ENCODE data around the gene UPK3A. TPM values are rescaled to one million over a fixed set of nuclear protein-coding genes. Genes with fewer than 3 reads are reported as not detected.

The UPK3A gene
- total RNA-seq, 1 donor: not detected

DNA sequence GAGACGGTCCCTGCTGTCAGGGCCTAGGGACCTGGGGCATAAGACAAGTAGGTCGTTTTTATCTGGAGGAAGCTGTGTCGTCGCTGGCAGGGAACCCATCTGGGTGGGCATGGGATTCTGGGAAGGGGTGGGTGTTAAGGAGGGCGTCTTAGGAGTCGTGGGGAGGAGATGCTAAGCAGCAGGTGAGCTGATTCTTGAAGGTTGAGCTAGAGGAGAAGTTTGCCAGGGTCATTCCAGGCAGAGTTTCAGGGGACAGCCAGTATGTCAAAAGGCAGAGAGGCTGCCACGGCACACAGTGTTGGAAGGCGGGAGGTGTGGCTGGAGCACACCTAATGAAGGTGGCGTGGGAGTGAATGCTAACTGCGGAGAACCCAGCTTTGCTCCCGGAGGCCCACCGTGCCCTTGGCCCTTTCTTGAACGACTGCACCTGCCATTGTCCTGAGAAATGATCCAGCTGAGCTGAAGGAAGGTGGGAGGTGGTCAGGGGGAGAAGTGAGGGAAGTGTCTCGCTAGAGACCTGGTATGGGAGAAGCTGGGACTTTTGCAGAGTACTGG lies 26.3 kb downstream of the UPK3A start:
- TF ChIP-seq, protein P1, sequence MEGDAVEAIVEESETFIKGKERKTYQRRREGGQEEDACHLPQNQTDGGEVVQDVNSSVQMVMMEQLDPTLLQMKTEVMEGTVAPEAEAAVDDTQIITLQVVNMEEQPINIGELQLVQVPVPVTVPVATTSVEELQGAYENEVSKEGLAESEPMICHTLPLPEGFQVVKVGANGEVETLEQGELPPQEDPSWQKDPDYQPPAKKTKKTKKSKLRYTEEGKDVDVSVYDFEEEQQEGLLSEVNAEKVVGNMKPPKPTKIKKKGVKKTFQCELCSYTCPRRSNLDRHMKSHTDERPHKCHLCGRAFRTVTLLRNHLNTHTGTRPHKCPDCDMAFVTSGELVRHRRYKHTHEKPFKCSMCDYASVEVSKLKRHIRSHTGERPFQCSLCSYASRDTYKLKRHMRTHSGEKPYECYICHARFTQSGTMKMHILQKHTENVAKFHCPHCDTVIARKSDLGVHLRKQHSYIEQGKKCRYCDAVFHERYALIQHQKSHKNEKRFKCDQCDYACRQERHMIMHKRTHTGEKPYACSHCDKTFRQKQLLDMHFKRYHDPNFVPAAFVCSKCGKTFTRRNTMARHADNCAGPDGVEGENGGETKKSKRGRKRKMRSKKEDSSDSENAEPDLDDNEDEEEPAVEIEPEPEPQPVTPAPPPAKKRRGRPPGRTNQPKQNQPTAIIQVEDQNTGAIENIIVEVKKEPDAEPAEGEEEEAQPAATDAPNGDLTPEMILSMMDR (IDR thresholded peaks at IDR 0.05; ENCODE audit: extremely low read depth, low read depth, low read length): no peak
- peak; percentile 69 for DNase-seq (ENCODE audit: insufficient read length, low spot score, missing footprints)
- Histone ChIP-seq H3K27me3 (ENCODE audit: insufficient read depth, low read length) (no peaks in the 10 kb centered on the region), H3K27ac (ENCODE audit: low read depth, low read length) (no peak overlapping the region), H4K20me1 (ENCODE audit: insufficient read depth, low read length) (peaks cover 16% of the 10 kb centered on the region), H2AFZ (ENCODE audit: low read length) (no peak overlapping the region), H3K4me3 (ENCODE audit: insufficient read depth, low read length) (peak overlapping the region; percentile 88), H3K4me1 (ENCODE audit: insufficient read depth, low read length) (peaks cover 16% of the 10 kb centered on the region), H3K36me3 (ENCODE audit: insufficient read depth, low read length) (peaks cover 3% of the 10 kb centered on the region), H3K4me2 (ENCODE audit: insufficient read depth, low read length) (peak overlapping the region; percentile 93), H3K79me2 (ENCODE audit: insufficient read depth, low read length) (peaks cover 44% of the 10 kb centered on the region), H3K9me3 (ENCODE audit: low read depth, low read length) (no peaks in the 10 kb centered on the region)

DNA sequence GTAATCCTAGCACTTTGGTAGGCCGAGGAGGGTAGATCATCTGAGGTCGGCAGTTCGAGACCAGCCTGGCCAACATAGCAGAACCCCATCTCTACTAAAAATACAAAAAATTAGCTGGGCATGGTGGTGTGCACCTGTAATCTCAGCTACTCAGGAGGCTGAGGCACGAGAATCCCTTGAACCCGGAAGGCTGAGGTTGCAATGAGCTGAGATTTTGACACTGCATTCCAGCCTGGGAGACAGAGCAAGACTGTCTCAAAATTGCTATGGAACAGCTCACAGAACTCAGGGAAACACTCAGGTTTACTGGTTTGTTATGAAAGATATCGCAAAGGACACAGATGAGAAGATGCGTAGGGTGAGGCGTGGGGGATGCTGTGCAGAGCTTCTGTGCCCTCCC lies 27.7 kb downstream of the UPK3A start:
- Histone ChIP-seq H3K27ac (ENCODE audit: low read depth, low read length) (no peak overlapping the region), H3K4me3 (ENCODE audit: insufficient read depth, low read length) (no peak overlapping the region), H3K4me1 (ENCODE audit: insufficient read depth, low read length) (peaks cover 24% of the 10 kb centered on the region), H3K27me3 (ENCODE audit: insufficient read depth, low read length) (no peaks in the 10 kb centered on the region), H3K36me3 (ENCODE audit: insufficient read depth, low read length) (peaks cover 3% of the 10 kb centered on the region), H3K9me3 (ENCODE audit: low read depth, low read length) (no peaks in the 10 kb centered on the region), H3K4me2 (ENCODE audit: insufficient read depth, low read length) (no peak overlapping the region), H3K79me2 (ENCODE audit: insufficient read depth, low read length) (peaks cover 53% of the 10 kb centered on the region), H2AFZ (ENCODE audit: low read length) (no peak overlapping the region), H4K20me1 (ENCODE audit: insufficient read depth, low read length) (peaks cover 24% of the 10 kb centered on the region)
- TF ChIP-seq, protein P1 (IDR thresholded peaks at IDR 0.05; ENCODE audit: extremely low read depth, low read depth, low read length): no peak
- DNase-seq (ENCODE audit: insufficient read length, low spot score, missing footprints): no peak

DNA sequence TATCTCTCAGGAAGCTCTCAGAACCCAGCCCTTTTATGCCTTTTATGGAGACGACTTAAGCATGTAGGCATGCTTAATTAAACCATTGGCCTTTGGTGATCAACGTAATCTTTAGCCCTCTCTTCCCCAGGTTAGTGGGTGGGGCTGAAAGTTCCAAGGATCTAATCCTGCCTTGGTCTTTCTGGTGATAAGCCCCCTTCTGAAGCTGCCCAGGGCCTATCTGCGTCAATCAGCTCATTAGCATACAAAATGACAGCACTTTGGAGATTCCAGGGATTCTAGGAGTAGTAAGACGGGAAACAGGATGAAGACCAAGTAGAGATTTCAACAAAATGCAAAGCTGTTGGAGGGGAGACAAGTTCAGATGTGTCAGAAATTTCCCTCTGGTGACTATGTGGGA lies 28.1 kb downstream of the UPK3A start:
- H3K4me2 ChIP-seq (ENCODE audit: insufficient read depth, low read length): no peak overlapping the region
- DNase-seq (ENCODE audit: insufficient read length, low spot score, missing footprints): no peak
- H2AFZ ChIP-seq (ENCODE audit: low read length): no peak overlapping the region
- H3K4me3 ChIP-seq (ENCODE audit: insufficient read depth, low read length): no peak overlapping the region
- H3K36me3 ChIP-seq (ENCODE audit: insufficient read depth, low read length): peaks cover 3% of the 10 kb centered on the region
- no peaks in the 10 kb centered on the region for H3K27me3 ChIP-seq (ENCODE audit: insufficient read depth, low read length)
- H3K79me2 ChIP-seq (ENCODE audit: insufficient read depth, low read length): peaks cover 53% of the 10 kb centered on the region
- H3K9me3 ChIP-seq (ENCODE audit: low read depth, low read length): no peaks in the 10 kb centered on the region
- H3K27ac ChIP-seq (ENCODE audit: low read depth, low read length): no peak overlapping the region
- peaks cover 24% of the 10 kb centered on the region for H4K20me1 ChIP-seq (ENCODE audit: insufficient read depth, low read length)
- peaks cover 29% of the 10 kb centered on the region for H3K4me1 ChIP-seq (ENCODE audit: insufficient read depth, low read length)
- TF ChIP-seq, protein P1 (IDR thresholded peaks at IDR 0.05; ENCODE audit: extremely low read depth, low read depth, low read length): no peak

DNA sequence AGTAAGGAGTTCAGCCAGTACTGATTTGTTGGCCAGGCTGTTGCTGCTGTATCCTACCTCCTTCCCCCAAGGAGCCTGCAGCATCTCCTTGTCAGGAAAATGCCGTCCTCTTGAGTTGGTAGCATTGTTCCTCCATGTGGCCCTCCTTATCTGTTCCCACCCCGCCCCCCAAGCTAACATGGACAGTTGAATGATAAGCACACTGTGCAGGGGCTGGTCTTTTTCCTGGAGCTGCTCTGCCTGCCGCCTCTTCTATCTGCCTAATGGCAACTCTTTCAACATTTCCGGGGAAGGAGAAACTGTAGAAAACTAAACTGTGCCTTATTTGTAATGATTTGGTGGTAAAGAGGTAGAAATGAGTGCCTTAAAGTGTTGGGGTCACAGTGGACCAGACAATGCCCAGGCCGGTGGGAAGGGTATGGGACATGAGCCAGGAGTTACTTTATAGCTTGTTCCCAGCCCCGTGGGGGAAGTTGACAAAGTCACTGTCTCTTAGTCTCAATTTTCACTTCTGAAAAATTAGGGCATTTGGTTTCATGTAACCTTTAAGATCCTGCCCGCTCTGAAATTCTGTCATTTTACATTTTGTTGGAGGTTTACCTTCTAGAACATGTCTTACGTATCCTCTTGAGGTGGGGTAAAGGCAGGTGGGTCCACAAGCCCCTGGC lies 29.4 kb downstream of the UPK3A start:
- Histone ChIP-seq H3K36me3 (ENCODE audit: insufficient read depth, low read length) (peaks cover 3% of the 10 kb centered on the region), H4K20me1 (ENCODE audit: insufficient read depth, low read length) (peaks cover 24% of the 10 kb centered on the region), H3K4me3 (ENCODE audit: insufficient read depth, low read length) (no peak overlapping the region), H3K27me3 (ENCODE audit: insufficient read depth, low read length) (no peaks in the 10 kb centered on the region), H3K9me3 (ENCODE audit: low read depth, low read length) (no peaks in the 10 kb centered on the region), H3K27ac (ENCODE audit: low read depth, low read length) (no peak overlapping the region), H3K4me1 (ENCODE audit: insufficient read depth, low read length) (peaks cover 39% of the 10 kb centered on the region), H3K79me2 (ENCODE audit: insufficient read depth, low read length) (peaks cover 59% of the 10 kb centered on the region), H3K4me2 (ENCODE audit: insufficient read depth, low read length) (no peak overlapping the region), H2AFZ (ENCODE audit: low read length) (no peak overlapping the region)
- no peak for DNase-seq (ENCODE audit: insufficient read length, low spot score, missing footprints)
- TF ChIP-seq, protein P1 (IDR thresholded peaks at IDR 0.05; ENCODE audit: extremely low read depth, low read depth, low read length): no peak

All from osteoblast (primary cell).